Peyer's patch (tissue), 4 donors: ENCODE data around the gene USP40.

ENCODE experiments used
- CTCF ChIP-seq, 6 experiments: fragments of 450-650 bp in 4 of 6; fragments of 200-600 bp in 2 of 6; sonication (generic) in 1 of 6; IDR thresholded peaks; one replicate each; pipeline ENCODE4 v1.5.1; 2017 to 2019; ENCODE audit warnings: antibody characterized with exemption in 6 of 6, mild to moderate bottlenecking in 3 of 6, moderate library complexity in 1 of 6
- POLR2A ChIP-seq, 2 donors: fragments of 450-650 bp; IDR thresholded peaks; one replicate each; pipeline ENCODE4 v1.5.1; 2017; ENCODE audit warnings: antibody characterized with exemption in 2 of 2, mild to moderate bottlenecking in 2 of 2, moderate library complexity in 2 of 2

DNA sequence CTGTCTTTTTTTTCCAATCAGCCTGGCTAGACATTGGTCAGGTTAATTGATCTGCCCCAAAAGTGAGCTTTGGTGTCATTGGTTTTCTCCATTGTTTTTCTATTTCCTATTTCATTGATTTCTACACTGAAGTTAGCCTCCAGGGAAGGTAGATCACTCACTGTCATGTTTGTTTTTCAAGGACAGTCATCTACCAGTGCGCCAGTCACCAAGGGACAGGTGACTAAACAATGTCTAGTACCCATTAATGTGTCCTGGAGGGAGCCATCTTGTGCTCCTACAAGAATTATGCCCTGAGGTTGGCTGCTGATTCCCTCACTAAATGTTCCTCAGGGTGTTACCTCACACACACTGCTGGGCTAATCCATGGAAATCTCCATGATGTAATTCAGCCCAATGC, 17.6 kb upstream of the USP40 start:
- no peak for TF ChIP-seq CTCF (IDR thresholded peaks at IDR 0.05)
- TF ChIP-seq POLR2A (IDR thresholded peaks at IDR 0.05): no peak
